ENCODE results near the gene ROBO2. TPM values are rescaled to one million over a fixed set of nuclear protein-coding genes. Genes with fewer than 3 reads are reported as not detected.

ROBO2 gene
- total RNA-seq, 4 donors from 2014 or later = under 0.01 to 2.9 (median 1.0) TPM

GRCh38 chr3:77271711-77272110 is 231.8 kb downstream of the ROBO2 start:
- no peak for ATAC-seq
- no peak overlapping the region for H3K27ac ChIP-seq
- H3K27me3 ChIP-seq = no peaks in the 10 kb centered on the region
- H3K36me3 ChIP-seq = no peaks in the 10 kb centered on the region
- no peaks in the 10 kb centered on the region for H3K9me3 ChIP-seq
- WGBS, 2 donors (ENCODE audit: low coverage in 1 of 2) = 72 to 74% methylated on average over 4 to 6 of the region's 6 CpGs
- H3K4me3 ChIP-seq = no peak overlapping the region
- H3K4me1 ChIP-seq = no peaks in the 10 kb centered on the region
- TF ChIP-seq EP300 (IDR thresholded peaks at IDR 0.05) = no peak
- TF ChIP-seq POLR2A (IDR thresholded peaks at IDR 0.05) = no peak
- TF ChIP-seq, protein P1, sequence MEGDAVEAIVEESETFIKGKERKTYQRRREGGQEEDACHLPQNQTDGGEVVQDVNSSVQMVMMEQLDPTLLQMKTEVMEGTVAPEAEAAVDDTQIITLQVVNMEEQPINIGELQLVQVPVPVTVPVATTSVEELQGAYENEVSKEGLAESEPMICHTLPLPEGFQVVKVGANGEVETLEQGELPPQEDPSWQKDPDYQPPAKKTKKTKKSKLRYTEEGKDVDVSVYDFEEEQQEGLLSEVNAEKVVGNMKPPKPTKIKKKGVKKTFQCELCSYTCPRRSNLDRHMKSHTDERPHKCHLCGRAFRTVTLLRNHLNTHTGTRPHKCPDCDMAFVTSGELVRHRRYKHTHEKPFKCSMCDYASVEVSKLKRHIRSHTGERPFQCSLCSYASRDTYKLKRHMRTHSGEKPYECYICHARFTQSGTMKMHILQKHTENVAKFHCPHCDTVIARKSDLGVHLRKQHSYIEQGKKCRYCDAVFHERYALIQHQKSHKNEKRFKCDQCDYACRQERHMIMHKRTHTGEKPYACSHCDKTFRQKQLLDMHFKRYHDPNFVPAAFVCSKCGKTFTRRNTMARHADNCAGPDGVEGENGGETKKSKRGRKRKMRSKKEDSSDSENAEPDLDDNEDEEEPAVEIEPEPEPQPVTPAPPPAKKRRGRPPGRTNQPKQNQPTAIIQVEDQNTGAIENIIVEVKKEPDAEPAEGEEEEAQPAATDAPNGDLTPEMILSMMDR (IDR thresholded peaks at IDR 0.05) = no peak
- TF ChIP-seq POLR2AphosphoS5 (IDR thresholded peaks at IDR 0.05) = no peak

DNA sequence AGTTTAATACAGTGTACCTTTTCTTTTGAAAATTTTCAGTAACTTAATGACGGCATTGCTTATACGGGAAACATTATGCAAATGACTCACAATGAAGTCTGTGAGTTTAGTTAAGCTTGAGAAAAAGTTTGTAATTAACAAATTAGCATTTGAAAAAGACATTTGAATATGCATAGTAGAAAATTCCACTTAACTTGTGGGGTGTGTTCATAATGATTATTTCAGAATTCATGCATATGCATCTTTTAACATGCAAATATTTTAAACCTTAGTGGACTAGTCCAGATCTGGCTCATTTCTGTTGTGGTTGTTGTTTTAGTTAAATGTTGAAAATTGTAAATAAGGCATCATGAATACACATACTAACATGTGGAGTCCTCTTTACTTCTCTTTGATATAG is 239.4 kb downstream of the ROBO2 start:
- Histone ChIP-seq H3K27ac (no peak overlapping the region), H3K36me3 (no peaks in the 10 kb centered on the region), H3K27me3 (no peaks in the 10 kb centered on the region), H3K4me3 (no peak overlapping the region), H3K4me1 (no peaks in the 10 kb centered on the region), H3K9me3 (no peaks in the 10 kb centered on the region)
- ATAC-seq = no peak
- TF ChIP-seq POLR2A (IDR thresholded peaks at IDR 0.05) (no peak), POLR2AphosphoS5 (IDR thresholded peaks at IDR 0.05) (no peak), EP300 (IDR thresholded peaks at IDR 0.05) (no peak)
- TF ChIP-seq, protein P1 (IDR thresholded peaks at IDR 0.05) = no peak
- 90 to 96% methylated on average over 2 of the region's 2 CpGs for WGBS, 2 donors (ENCODE audit: low coverage in 1 of 2)

DNA sequence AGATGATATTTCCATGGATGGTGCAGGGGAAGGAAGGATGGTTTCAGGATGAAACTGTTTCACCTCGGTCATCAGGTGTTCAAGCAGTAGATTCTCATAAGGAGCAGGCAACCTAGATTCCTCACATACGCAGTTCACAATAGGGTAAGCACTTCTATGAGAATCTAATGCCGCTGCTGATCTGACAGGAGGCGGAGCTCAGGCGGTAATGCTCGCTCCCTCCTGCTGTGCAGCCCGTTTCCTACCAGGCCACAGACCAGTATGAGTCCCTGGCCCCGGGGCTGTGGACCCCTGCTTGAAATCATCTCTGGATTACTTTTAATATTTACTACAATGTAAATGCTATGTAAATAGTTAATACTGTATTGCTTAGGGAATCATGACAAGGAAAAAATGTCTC is 241.8 kb downstream of the ROBO2 start:
- ATAC-seq = no peak
- no peaks in the 10 kb centered on the region for H3K27me3 ChIP-seq
- no peak overlapping the region for H3K4me3 ChIP-seq
- no peak overlapping the region for H3K27ac ChIP-seq
- WGBS, 2 donors (ENCODE audit: low coverage in 1 of 2) = 70 to 84% methylated on average over 3 to 7 of the region's 8 CpGs
- H3K4me1 ChIP-seq = no peaks in the 10 kb centered on the region
- H3K36me3 ChIP-seq = no peaks in the 10 kb centered on the region
- no peaks in the 10 kb centered on the region for H3K9me3 ChIP-seq
- TF ChIP-seq EP300 (IDR thresholded peaks at IDR 0.05) (no peak), POLR2A (IDR thresholded peaks at IDR 0.05) (no peak), POLR2AphosphoS5 (IDR thresholded peaks at IDR 0.05) (no peak)
- TF ChIP-seq, protein P1 (IDR thresholded peaks at IDR 0.05) = no peak

DNA sequence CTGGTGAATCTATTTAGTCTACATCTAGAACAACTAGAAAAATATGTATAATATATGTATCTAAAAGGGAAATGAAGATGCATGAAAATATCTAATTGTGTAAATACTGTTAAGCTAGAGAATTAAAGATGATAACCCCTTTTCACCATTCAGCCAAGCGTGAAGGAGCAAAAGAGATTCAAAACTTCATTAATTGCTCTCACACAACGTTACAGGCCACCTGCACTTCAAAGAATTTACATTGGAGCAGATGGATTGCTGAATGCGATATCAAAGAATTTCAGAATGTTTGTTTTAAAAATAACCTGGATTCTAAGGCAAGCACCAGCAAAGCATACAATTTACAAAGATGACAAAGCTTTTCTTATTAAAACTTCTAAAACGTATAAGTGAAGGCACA is 243.2 kb downstream of the ROBO2 start:
- H3K4me3 ChIP-seq = no peak overlapping the region
- H3K27ac ChIP-seq = no peak overlapping the region
- no peaks in the 10 kb centered on the region for H3K9me3 ChIP-seq
- no peaks in the 10 kb centered on the region for H3K4me1 ChIP-seq
- no peaks in the 10 kb centered on the region for H3K36me3 ChIP-seq
- H3K27me3 ChIP-seq = no peaks in the 10 kb centered on the region
- WGBS, 2 donors (ENCODE audit: low coverage in 1 of 2) = 69 to 70% methylated on average over 4 of the region's 4 CpGs
- no peak for ATAC-seq
- TF ChIP-seq POLR2A (IDR thresholded peaks at IDR 0.05) (no peak), POLR2AphosphoS5 (IDR thresholded peaks at IDR 0.05) (no peak), EP300 (IDR thresholded peaks at IDR 0.05) (no peak)
- TF ChIP-seq, protein P1 (IDR thresholded peaks at IDR 0.05) = no peak

DNA sequence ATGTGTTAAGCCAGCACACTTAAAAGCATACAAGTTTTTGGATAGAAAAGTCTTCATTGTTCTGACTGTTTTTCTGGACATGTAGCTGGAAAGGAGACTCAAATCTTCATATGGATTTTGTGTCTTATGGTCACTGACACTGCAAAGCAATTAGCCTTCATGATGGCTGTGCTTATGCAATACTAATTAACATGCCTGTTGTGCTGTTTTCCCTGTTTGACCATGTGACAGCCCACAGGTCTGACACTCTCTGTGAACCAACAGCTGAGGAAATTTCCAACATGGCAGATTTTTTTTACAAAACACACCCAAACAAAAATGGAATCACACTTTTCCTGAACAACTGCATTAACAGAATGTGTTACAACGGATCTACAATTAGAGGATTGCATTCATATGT is 248.4 kb downstream of the ROBO2 start:
- H3K27me3 ChIP-seq = no peaks in the 10 kb centered on the region
- TF ChIP-seq EP300 (IDR thresholded peaks at IDR 0.05) (no peak), POLR2A (IDR thresholded peaks at IDR 0.05) (no peak), POLR2AphosphoS5 (IDR thresholded peaks at IDR 0.05) (no peak)
- TF ChIP-seq, protein P1 (IDR thresholded peaks at IDR 0.05) = no peak
- no peaks in the 10 kb centered on the region for H3K4me1 ChIP-seq
- no peaks in the 10 kb centered on the region for H3K9me3 ChIP-seq
- no peak overlapping the region for H3K27ac ChIP-seq
- no peak for ATAC-seq
- no peaks in the 10 kb centered on the region for H3K36me3 ChIP-seq
- no peak overlapping the region for H3K4me3 ChIP-seq
- 88 to 100% methylated on average over 1 of the region's 1 CpG for WGBS, 2 donors (ENCODE audit: low coverage in 1 of 2)
